Ovary (tissue), 9 donors: ENCODE measurements around the gene TBC1D7. TPM values are rescaled to one million over a fixed set of nuclear protein-coding genes. Genes with fewer than 3 reads are reported as not detected.

Experiments used
- DNase-seq, 5 donors: peaks; one replicate each; pipeline ENCODE4 v3.0.0-alpha.2; 2019 to 2020
- H3K27ac ChIP-seq, 2 donors: fragments of 200-600 bp; one replicate each; pipeline versions ENCODE4 v1.5.1 to v1.8.0; 2019 to 2022
- H3K27me3 ChIP-seq: fragments of 200-600 bp; one replicate; pipeline ENCODE4 v1.8.0; 2022
- H3K36me3 ChIP-seq: fragments of 200-600 bp; sonication (generic); one replicate; pipeline ENCODE4 v1.5.1; 2019
- H3K4me1 ChIP-seq: one replicate; pipeline ENCODE4 v1.8.1; 2013; ENCODE audit warnings: mild to moderate bottlenecking, moderate library complexity; ENCODE audit not compliant: insufficient read depth
- H3K4me3 ChIP-seq: fragments of 200-600 bp; sonication (generic); one replicate; pipeline ENCODE4 v1.5.1; 2017
- H3K9me3 ChIP-seq, 2 donors: fragments of 200-600 bp in 1 of 2; sonication (generic) in 1 of 2; one replicate each; pipeline versions ENCODE4 v1.5.1 to v1.8.1; 2013 to 2019; ENCODE audit warnings: mild to moderate bottlenecking in 1 of 2, moderate library complexity in 1 of 2
- EP300 ChIP-seq: sonication (generic); formaldehyde crosslinking; IDR thresholded peaks from one replicate; pipeline ENCODE4 v1.6.1; 2017; ENCODE audit warnings: antibody characterized with exemption
- POLR2A ChIP-seq: fragments of 450-650 bp; IDR thresholded peaks from one replicate; pipeline ENCODE4 v1.6.1; 2017; ENCODE audit warnings: antibody characterized with exemption, mild to moderate bottlenecking, moderate library complexity
- WGBS, 3 donors: extraction: QIAGEN DNeasy Blood & Tissue Kit in 1 of 3; methylation state at CpG; one replicate each; pipeline versions ENCODE4 v1.1.5 to v1.1.7; 2013 to 2017; 5-methylcytosine and 5-hydroxymethylcytosine counted together
- intact Hi-C, 4 donors: fragments of 100-400 bp; cut with DNase I; formaldehyde crosslinking; loops; one replicate each; pipeline versions ENCODE4 v1.11.0 to v1.15.1; 2022 to 2023
- polyA plus RNA-seq, 2 donors: library from polyadenylated mRNA; stranded (reverse); fragments of 200-250 nt in 1 of 2; fragments of 350-450 nt in 1 of 2; fragmentation: Illumina TruSeq in 1 of 2; extraction: RNeasy Lipid Tissue Mini Kit (QIAGEN cat#74804) in 1 of 2; gene quantifications; one replicate each; pipeline ENCODE4 v1.2.3, GENCODE V29; 2013 to 2014
- total RNA-seq, 7 donors: library from RNA; depleted of rRNA in 2 of 7; stranded (reverse); fragments of >200 nt in 2 of 7; fragmentation: NEBNext Ultra II Directional in 3 of 7; extraction: Animal tissue kit (Norgen Biotek cat#: 25700) in 3 of 7; gene quantifications; one replicate each; pipeline versions ENCODE4 v1.1.0 to v1.2.4, GENCODE V29; 2016 to 2023
- TF ChIP-seq, protein P1 (sequence below), 3 donors: fragments of 450-650 bp in 2 of 3; fragments of 200-600 bp in 1 of 3; IDR thresholded peaks; one replicate each; pipeline versions ENCODE4 v1.5.1 to v1.8.0; 2016 to 2022; ENCODE audit warnings: antibody characterized with exemption in 3 of 3, mild to moderate bottlenecking in 1 of 3
- donor health status: DM: no; HTN: no; CAD: no; lungs with moderate emphysema.
- donor health status: DM: no; HTN: no; CAD: no.
- donor health status: Bipolar disorder and iron deficiency.
- donor health status: DM: yes; HTN: yes; CAD: no.
- donor health status: DM: no; HTN: no; CAD: no.
- donor health status: DM: yes; HTN: yes; CAD: no.

TBC1D7 gene
- total and polyA plus RNA-seq, 9 donors, result 4.7 to 11.9 (median 7.5) TPM

GRCh38 chr6:13286181-13286580, 42.2 kb downstream of the TBC1D7 start:
- TF ChIP-seq EP300 (no peak), POLR2A (no peak)
- TF ChIP-seq, protein P1, sequence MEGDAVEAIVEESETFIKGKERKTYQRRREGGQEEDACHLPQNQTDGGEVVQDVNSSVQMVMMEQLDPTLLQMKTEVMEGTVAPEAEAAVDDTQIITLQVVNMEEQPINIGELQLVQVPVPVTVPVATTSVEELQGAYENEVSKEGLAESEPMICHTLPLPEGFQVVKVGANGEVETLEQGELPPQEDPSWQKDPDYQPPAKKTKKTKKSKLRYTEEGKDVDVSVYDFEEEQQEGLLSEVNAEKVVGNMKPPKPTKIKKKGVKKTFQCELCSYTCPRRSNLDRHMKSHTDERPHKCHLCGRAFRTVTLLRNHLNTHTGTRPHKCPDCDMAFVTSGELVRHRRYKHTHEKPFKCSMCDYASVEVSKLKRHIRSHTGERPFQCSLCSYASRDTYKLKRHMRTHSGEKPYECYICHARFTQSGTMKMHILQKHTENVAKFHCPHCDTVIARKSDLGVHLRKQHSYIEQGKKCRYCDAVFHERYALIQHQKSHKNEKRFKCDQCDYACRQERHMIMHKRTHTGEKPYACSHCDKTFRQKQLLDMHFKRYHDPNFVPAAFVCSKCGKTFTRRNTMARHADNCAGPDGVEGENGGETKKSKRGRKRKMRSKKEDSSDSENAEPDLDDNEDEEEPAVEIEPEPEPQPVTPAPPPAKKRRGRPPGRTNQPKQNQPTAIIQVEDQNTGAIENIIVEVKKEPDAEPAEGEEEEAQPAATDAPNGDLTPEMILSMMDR (IDR thresholded peaks at IDR 0.05), result no peak
- Histone ChIP-seq H3K9me3 (peaks cover 0 to 7% of the 10 kb centered on the region in 2 donors), H3K4me3 (no peak overlapping the region), H3K27me3 (no peaks in the 10 kb centered on the region), H3K4me1 (no peaks in the 10 kb centered on the region), H3K36me3 (no peaks in the 10 kb centered on the region), H3K27ac (no peak overlapping the region)
- intact Hi-C loops, result no loop called here
- 83 to 84% (median 83%) methylated on average over 4 of the region's 4 CpGs for WGBS, 3 donors
- no peak for DNase-seq

DNA sequence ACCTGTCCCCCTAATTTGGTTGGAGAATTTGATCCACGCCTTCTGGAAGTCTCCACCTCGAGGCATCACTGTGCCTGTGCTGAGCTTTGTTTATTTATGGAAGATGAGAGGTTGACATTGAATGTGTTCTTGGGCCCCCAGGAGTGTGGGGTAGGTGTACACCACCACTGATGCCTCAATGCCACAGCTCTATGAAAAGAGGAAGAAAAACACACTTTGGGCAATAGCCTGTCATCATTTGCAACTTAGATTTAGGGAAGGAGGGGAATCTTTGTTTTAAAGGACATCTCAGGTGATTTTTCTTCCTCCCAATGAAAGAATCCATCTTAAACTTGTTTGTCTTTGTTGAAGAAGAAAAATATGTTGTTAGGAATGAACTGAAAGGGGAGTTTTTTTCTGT, 42.6 kb downstream of the TBC1D7 start:
- Histone ChIP-seq H3K27me3 (no peaks in the 10 kb centered on the region), H3K36me3 (no peaks in the 10 kb centered on the region), H3K4me3 (no peak overlapping the region), H3K4me1 (no peaks in the 10 kb centered on the region), H3K9me3 (peaks cover 0 to 7% of the 10 kb centered on the region in 2 donors), H3K27ac (no peak overlapping the region)
- intact Hi-C loops, result no loop called here
- 77 to 94% (median 84%) methylated on average over 2 of the region's 2 CpGs for WGBS, 3 donors
- no peak for DNase-seq
- TF ChIP-seq POLR2A (no peak), EP300 (no peak)
- TF ChIP-seq, protein P1 (IDR thresholded peaks at IDR 0.05), result no peak

GRCh38 chr6:13284646-13285045, 43.7 kb downstream of the TBC1D7 start:
- Histone ChIP-seq H3K27ac (no peak overlapping the region), H3K27me3 (no peaks in the 10 kb centered on the region), H3K4me3 (no peak overlapping the region), H3K4me1 (no peaks in the 10 kb centered on the region), H3K9me3 (peaks cover 0 to 7% of the 10 kb centered on the region in 2 donors), H3K36me3 (no peaks in the 10 kb centered on the region)
- TF ChIP-seq POLR2A, result no peak
- TF ChIP-seq, protein P1 (IDR thresholded peaks at IDR 0.05), result no peak
- no peak for TF ChIP-seq EP300
- intact Hi-C loops, result no loop called here
- WGBS, 3 donors, result 88 to 94% (median 91%) methylated on average over 6 of the region's 6 CpGs
- DNase-seq, result no peak

DNA sequence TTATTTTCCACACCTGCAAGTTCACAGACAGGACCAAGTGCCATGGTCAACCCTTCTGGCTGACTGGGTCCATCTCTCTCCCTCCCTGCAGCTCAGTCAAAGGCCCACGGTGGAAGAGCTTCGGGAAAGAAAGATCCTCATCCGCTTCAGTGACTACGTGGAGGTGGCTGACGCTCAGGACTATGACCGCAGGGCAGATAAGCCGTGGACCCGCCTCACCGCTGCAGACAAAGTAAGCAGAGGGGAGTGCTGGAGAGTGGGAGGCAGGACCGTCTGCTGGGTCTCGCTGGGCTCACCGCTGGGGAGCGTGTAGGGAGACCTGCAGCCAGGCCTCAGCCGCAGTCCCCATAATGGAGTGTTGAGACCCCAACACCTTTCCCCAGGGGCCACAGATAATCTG, 45.0 kb downstream of the TBC1D7 start:
- H3K4me1 ChIP-seq, result no peaks in the 10 kb centered on the region
- H3K27me3 ChIP-seq, result no peaks in the 10 kb centered on the region
- no peak for DNase-seq
- no peaks in the 10 kb centered on the region for H3K36me3 ChIP-seq
- intact Hi-C loops, result no loop called here
- peaks cover 0 to 7% of the 10 kb centered on the region in 2 donors for H3K9me3 ChIP-seq
- no peak overlapping the region for H3K4me3 ChIP-seq
- 92 to 97% (median 95%) methylated on average over 14 of the region's 14 CpGs for WGBS, 3 donors
- TF ChIP-seq POLR2A (no peak), EP300 (no peak)
- TF ChIP-seq, protein P1 (IDR thresholded peaks at IDR 0.05), result no peak
- H3K27ac ChIP-seq, result no peak overlapping the region
